GM21576 (cell line): ENCODE data around the gene CTSS.
A peak's percentile ranks its signal among the peaks of the same experiment; 100 is the strongest.

Experiments used
- ATAC-seq: cut with Tn5 transposase; IDR thresholded peaks from one replicate; pipeline ENCODE4 v1.9.1; 2021; ENCODE audit warnings: mild to moderate bottlenecking, moderate library complexity; ENCODE audit not compliant: unreplicated experiment

The CTSS gene

DNA sequence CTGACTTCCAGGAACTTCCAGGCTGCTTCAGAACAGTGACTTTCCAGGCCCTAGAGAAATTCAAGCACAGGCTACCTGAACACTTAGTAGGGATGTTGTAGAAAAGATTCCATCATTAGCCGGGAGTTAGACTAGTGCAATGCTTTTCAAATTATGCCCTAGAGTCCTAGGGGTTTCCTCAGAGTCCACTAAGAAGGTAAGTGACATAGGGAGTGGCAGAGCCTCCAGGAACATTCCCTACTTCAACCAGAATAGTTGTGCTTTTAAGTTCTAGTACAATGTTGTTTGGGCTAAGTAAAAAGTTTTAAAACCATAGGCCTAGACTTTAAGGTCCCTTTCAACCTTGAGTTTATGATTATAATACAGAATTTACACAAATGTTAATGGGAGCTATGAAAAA lies 59.5 kb downstream of the CTSS start:
- ATAC-seq, result no peak

GRCh38 chr1:150703427-150703826 lies 62.2 kb downstream of the CTSS start:
- no peak for ATAC-seq

DNA sequence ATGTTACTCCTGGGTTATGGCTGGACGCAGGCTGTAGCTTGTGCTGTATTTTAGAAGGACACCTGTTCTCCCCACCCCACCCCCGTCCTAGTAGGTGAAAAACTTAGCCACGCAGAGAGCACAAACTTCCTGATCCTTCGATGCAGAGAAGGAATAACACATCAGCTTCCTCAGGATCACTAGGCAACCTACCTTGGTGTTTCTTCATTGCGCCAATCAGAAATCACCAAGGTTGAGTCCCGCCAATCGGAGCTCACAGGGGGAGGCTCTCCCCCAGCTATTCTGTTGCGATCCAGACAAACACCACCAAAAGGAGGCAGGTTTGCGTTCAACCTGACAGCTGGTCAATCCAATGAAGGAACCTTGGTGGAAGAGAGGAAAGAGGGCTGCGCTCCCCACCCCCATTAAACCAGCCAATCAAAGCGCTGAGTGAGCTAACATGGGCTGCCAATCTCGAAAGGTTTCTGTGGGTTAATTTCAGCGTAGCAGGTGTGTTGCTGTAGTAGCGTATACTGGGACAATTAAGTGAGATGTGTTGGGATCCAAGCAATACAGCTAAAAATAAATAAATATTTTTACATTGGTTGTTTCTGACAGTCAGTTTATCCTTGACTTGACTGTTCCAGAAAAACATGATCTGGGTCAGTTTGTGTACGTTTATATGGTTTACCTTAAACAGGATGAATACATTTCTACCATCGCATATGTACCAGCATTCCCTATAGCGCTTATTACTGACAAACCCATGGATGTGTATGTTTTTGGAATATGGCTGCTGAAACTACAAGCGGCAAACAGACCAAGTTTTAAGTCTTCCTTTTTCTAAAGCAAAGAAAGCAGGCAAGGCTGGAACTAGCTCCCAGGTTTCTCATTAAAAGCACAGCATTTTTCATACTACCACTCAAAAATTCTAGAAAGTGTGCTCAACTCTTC lies 68.3 kb downstream of the CTSS start, which contains the start of gene GOLPH3L:
Gene GOLPH3L, minus strand, starts transcription at position 160 of the 933 bp plus-strand sequence. CDS start 2,316 bp downstream, outside the sequence.
- ATAC-seq, result peak; percentile 98

GRCh38 chr1:150696590-150696989 lies 69.0 kb downstream of the CTSS start:
- ATAC-seq, result no peak

DNA sequence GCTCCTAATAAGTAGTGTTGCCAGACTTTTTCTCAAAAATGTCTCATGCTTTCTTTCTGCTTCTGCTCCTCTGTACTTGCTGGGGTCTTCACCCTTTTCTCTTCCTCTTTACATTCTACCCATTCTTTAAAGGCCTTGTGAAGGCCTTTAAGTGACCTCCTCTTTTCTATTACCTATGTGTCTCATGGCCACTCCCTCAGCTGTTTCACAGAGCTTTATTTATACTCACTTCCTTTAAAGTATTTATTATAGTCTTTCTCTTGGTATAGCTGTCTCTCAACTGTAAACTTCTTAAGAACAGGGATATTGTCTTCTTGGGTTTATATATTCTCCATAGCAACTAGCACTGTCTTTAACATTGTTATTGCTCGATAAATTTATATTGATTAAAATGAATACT lies 69.4 kb downstream of the CTSS start:
- no peak for ATAC-seq

DNA sequence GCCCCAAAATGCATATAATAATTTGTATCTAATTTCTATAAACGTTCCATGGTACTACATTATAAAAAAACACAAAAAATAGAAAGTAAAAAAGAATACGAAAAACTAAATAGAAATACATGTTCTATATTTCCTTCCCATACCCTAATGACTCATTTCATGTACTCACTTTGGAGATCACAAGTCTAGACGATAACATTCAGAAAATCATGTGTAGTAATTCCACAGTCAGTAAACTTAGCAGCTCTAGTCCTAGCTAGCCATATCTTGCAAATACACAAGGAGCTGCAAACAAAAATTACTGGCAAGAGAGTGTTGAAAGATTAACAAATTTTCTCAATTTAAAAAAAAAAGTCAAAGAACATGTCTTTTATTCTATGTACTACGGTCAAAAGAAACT lies 70.0 kb downstream of the CTSS start:
- ATAC-seq, result no peak

GRCh38 chr1:150692720-150693119 lies 72.9 kb downstream of the CTSS start:
- no peak for ATAC-seq

DNA sequence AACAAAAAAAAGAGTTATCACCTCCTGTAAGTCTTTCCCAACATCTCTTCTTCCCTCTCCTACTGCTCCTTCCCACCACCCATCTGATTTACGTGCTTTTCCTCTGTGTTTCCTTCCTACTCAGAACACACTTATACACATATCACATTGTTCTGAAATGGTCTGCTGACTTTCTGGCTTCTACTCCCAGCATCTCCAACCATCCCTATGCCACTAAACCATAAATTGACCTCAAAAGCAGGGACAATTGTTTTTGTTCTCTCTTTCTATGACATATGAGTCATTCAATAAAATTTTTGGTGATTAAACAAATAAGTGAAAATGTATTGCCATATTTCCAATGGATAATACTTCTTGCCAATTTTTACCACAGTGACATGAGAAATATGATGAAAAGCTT lies 76.8 kb downstream of the CTSS start:
- no peak for ATAC-seq

DNA sequence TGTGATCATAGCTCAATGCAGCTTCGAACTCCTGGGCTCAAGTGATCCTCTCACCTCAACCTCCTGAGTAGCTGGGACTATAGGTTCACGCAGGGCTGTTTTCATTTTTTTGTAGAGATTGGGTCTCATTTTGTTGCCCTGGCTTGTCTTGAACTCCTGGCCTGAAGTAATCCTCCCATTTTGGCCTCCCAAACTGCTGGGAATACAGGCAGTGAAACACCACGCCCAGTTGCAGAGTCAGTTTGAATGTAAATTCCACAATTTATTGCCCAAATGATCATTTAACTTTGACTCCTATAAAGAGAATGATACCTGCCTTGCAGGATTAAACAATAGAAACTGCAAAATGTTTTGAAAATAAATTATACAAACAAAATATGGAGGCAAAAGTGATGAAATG lies 79.3 kb downstream of the CTSS start:
- ATAC-seq, result no peak

DNA sequence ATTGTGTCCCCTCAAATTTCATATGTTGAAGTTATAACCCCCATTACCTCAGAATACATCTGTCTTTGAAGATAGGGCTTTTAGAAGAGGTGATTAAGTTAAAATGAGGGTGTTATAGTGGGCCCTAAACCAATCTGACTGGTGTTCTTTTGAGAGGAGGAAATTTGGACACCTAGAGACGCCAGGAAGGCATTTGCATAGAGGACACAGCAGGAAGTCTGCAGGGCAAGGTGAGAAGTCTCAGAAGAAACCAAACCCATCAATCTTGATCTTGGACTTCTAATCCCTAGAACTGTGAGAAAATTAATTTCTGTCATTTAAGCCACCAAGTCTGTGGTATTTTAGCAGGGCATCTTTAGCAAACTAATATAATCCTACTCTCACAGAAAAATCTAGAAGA lies 81.7 kb downstream of the CTSS start:
- ATAC-seq, result no peak
